NK-92 treated with Interleukin-12 subunit alpha and Interleukin-12 subunit beta, amount 100 ng/mL, for 24 hours (cell line): ENCODE measurements around the gene AKAP12.
A peak's percentile ranks its signal among the peaks of the same experiment; 100 is the strongest.
"Not testable (repeated sequence)": the region's sequence is repeated elsewhere in the genome, so short reads cannot be mapped to it uniquely, and the experiment has no call there.

ENCODE experiments used
- DNase-seq: peaks from one replicate; lab custom pipeline; 2025; lab: John Stamatoyannopoulos, UW

AKAP12 gene

DNA sequence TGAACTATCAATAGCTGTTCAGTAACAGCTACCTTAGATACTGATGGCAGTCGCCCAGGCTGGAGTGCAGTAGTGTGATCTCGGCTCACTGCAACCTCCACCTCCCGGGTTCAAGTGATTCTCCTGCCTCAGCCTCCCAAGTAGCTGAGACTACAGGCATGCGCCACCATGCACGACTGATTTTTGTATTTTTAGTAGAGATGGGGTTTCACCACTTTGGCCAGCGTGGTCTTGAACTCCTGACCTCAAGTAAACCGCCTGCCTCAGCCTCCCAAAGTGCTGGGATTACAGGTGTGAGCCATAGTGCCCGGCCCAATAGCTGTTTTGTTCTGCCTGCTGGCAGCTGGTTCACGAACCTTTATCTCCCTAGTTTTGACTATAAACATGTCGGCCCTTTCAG, 103.0 kb downstream of the AKAP12 start:
- DNase-seq: not testable (repeated sequence)

DNA sequence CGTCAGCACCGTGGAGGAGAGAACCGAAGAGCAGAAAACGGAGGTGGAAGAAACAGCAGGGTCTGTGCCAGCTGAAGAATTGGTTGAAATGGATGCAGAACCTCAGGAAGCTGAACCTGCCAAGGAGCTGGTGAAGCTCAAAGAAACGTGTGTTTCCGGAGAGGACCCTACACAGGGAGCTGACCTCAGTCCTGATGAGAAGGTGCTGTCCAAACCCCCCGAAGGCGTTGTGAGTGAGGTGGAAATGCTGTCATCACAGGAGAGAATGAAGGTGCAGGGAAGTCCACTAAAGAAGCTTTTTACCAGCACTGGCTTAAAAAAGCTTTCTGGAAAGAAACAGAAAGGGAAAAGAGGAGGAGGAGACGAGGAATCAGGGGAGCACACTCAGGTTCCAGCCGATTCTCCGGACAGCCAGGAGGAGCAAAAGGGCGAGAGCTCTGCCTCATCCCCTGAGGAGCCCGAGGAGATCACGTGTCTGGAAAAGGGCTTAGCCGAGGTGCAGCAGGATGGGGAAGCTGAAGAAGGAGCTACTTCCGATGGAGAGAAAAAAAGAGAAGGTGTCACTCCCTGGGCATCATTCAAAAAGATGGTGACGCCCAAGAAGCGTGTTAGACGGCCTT, 110.0 kb downstream of the AKAP12 start:
- no peak for DNase-seq

DNA sequence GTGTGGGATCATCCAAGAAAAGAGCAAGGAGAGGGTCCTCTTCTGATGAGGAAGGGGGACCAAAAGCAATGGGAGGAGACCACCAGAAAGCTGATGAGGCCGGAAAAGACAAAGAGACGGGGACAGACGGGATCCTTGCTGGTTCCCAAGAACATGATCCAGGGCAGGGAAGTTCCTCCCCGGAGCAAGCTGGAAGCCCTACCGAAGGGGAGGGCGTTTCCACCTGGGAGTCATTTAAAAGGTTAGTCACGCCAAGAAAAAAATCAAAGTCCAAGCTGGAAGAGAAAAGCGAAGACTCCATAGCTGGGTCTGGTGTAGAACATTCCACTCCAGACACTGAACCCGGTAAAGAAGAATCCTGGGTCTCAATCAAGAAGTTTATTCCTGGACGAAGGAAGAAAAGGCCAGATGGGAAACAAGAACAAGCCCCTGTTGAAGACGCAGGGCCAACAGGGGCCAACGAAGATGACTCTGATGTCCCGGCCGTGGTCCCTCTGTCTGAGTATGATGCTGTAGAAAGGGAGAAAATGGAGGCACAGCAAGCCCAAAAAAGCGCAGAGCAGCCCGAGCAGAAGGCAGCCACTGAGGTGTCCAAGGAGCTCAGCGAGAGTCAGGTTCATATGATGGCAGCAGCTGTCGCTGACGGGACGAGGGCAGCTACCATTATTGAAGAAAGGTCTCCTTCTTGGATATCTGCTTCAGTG, 110.8 kb downstream of the AKAP12 start:
- no peak for DNase-seq

DNA sequence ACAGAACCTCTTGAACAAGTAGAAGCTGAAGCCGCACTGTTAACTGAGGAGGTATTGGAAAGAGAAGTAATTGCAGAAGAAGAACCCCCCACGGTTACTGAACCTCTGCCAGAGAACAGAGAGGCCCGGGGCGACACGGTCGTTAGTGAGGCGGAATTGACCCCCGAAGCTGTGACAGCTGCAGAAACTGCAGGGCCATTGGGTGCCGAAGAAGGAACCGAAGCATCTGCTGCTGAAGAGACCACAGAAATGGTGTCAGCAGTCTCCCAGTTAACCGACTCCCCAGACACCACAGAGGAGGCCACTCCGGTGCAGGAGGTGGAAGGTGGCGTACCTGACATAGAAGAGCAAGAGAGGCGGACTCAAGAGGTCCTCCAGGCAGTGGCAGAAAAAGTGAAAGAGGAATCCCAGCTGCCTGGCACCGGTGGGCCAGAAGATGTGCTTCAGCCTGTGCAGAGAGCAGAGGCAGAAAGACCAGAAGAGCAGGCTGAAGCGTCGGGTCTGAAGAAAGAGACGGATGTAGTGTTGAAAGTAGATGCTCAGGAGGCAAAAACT, 111.5 kb downstream of the AKAP12 start:
- DNase-seq: no peak

DNA sequence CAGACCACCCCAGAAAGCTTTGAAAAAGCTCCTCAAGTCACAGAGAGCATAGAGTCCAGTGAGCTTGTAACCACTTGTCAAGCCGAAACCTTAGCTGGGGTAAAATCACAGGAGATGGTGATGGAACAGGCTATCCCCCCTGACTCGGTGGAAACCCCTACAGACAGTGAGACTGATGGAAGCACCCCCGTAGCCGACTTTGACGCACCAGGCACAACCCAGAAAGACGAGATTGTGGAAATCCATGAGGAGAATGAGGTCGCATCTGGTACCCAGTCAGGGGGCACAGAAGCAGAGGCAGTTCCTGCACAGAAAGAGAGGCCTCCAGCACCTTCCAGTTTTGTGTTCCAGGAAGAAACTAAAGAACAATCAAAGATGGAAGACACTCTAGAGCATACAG, 112.0 kb downstream of the AKAP12 start:
- no peak for DNase-seq

DNA sequence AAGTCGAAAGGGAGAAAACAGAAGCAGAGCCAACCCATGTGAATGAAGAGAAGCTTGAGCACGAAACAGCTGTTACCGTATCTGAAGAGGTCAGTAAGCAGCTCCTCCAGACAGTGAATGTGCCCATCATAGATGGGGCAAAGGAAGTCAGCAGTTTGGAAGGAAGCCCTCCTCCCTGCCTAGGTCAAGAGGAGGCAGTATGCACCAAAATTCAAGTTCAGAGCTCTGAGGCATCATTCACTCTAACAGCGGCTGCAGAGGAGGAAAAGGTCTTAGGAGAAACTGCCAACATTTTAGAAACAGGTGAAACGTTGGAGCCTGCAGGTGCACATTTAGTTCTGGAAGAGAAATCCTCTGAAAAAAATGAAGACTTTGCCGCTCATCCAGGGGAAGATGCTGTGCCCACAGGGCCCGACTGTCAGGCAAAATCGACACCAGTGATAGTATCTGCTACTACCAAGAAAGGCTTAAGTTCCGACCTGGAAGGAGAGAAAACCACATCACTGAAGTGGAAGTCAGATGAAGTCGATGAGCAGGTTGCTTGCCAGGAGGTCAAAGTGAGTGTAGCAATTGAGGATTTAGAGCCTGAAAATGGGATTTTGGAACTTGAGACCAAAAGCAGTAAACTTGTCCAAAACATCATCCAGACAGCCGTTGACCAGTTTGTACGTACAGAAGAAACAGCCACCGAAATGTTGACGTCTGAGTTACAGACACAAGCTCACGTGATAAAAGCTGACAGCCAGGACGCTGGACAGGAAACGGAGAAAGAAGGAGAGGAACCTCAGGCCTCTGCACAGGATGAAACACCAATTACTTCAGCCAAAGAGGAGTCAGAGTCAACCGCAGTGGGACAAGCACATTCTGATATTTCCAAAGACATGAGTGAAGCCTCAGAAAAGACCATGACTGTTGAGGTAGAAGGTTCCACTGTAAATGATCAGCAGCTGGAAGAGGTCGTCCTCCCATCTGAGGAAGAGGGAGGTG, 112.9 kb downstream of the AKAP12 start:
- DNase-seq: no peak

DNA sequence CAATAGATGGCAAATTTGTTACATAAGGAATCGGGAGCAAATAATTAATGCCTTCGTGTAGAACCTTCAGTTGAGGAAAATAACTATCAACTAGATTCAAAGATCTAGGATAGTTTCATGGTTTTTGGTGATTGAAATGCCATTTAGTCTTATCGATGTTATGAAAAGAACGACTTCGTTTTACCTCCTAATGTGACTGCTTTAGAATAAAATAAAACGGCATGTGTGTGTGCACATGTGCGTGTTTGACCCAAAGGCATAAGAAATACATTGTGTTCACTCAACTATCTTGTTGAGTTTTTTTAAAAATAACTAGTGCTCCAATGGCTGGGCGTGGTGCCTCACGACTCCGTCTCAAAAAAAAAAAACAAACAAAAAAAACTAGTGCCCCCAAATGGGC, 114.0 kb downstream of the AKAP12 start:
- DNase-seq: no peak

DNA sequence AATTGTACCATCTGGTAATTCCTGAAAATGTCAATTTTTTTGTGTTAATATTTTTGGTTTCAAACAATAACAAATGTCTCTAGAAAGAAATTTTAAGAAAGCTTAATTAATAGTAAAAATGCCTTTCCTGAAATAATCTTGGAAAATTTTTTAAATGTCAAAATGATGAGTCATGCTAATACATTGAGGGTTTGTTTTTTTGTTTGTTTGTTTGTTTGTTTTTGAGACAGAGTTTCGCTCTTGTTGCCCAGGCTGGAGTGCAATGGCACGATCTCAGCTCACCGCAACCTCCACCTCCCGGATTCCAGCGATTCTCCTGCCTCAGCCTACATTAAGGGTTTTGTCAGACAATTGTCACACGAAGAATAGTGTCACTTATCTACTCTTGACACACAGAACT, 117.2 kb downstream of the AKAP12 start:
- not testable (repeated sequence) for DNase-seq

DNA sequence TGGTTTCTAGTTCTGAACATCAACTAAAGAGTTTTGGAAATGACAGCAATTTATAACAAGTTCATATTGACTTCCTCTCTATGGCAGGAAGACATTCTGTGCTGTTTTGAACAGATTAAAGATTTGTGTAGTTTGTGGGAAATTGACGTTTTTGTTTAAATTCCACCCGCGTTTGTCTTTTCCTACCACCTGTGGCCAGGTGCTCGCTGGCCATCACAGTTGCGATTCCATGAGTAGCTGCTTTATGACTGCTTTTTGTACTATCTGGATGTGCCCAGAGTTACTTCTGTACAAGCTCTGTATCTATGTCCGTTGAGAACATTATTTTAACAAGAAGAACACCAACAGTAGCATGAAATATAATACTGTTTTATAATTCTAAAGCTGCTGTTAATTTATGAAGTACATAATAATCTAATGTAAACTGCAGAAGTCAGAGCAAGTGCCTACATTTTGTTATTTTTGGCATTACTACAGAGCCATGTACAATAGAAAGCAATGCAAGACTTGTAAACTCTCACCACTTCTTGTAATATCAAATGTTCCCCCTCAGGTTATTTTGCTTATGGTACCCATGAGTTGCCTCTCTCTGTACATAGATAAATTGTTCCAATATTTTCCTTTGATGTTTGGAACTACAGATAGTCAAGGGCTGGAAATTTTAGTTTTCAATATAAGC, 118.1 kb downstream of the AKAP12 start:
- no peak for DNase-seq

DNA sequence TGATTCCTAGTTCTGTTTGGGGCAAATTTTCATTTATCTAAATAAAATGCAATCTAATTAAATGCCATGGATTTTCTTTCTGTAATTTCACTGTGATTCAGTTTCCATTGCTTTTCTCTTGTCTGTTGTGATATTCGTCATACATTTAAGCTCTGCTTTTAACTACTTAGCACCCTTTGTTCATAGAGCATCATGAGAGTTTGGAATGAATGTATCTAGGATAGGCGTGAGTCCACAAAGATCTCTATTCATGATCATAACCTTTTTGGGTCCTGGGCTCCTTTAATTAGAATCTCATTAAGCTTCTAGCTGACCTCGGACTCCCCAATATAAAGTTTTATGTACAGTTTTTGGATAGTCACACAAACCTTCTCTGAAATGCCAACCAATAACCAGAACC, 118.7 kb downstream of the AKAP12 start:
- DNase-seq: no peak

DNA sequence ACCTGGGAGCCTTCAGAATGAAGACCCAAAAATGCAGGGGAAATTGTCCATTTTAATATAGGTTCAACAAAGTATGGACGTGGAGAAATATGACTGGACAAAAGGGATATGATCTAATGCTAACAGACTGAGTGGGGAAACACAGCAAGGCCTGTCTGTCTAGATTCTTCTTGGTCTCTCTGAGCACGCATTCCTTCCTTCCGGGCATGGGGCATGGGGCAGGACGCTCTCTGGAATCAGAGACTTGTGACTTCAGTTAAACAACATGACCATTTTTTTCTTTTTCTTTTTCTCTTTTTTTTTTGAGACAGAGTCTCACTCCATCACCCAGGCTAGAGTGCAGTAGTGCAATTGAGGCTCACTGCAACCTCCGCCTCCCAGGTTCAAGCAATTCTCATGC, 119.7 kb downstream of the AKAP12 start:
- no peak for DNase-seq

DNA sequence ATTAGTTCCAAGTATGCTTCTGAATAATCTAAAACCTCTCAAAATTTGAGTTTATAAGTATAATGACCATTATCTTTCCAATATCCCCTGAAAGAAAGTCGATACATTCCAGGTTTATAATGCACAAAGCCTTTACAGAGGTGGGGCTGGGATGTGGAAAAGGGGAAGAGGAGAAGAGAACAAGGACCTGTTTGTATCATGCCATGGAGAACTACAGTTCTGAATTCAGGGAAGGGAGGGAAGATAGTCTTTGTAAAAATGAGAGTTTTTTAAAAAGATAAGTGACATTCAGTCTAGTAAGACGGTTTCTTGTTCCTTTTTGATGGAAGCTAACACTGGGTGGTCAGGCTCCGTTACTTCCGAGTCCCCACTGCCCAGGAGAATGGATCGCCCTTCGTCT, 125.5 kb downstream of the AKAP12 start:
- DNase-seq: no peak

DNA sequence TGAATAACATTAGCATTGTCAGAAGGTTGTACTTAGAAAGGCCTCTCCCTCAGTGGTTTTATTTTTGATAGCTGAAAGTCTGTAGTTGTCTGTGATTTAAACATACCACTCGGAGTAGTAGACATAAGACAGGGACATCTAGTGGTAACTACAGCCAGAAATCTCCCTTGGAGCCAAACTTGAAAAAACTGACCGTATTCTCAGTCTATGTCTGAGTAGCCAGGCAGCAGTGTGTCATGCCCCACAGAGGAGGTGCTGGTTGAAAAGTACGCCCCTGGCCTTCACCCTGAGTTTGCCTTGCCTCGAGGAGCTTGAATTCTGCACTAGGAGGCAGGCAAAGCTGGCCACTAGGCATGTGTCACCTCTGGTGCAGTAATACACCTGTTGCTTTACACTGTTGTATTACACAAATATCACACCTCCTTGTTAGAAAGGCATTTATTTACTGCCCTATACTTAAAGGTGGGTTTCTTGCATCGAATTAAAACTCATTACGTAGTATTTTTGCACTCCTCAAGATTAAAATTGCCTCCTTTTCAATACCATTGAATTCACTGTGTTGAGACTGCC, 130.8 kb downstream of the AKAP12 start:
- no peak for DNase-seq

DNA sequence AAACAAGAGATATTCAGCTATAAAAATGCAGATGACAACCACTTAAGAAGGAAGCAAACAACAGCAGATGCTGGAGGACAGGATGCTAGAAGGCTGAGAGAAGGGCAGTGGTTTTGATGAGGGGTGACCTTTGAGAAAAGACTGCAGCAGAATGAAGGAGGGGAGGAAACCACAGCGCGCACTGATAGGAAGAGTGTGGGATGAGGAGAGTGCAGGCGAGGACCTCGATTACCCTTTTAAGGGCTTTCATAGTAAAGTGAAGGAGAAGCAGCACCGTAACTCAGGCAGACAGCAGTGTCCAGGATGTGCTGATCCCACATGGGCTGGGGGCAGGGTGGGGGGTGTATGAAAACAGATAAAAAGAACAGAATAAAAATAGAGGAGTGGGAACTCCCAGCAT, 132.4 kb downstream of the AKAP12 start:
- DNase-seq: peak; percentile 12

DNA sequence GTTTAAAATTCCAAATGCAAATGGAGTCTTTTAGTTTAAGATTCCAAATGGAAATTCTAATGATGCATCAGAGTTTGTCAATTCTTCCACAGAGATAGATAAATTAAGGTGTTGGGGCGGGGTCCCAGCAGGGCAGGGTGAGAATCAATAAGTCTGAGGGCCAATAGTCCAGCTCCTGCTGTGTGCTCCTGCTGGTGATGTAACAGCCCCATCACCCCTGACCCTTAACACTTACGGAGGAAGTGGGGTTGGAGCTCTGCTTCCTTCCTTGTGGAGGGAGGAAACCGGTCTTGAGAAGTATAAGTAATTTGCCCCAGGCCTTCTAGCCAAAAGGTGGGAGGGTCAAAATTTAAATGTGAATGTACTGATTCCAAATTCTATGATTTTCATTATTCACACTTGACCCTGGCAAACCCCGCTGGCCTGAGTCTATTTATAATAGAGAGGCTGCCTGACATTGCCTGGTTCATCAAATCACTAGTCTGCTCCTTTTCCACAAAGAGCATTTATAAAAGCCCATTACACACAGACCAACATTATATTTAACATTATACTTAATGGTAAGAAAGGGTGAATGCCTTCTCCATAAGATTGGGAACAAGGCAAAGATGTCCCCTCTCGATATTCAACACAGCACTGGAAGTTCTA, 134.4 kb downstream of the AKAP12 start:
- peak; percentile 6 for DNase-seq

DNA sequence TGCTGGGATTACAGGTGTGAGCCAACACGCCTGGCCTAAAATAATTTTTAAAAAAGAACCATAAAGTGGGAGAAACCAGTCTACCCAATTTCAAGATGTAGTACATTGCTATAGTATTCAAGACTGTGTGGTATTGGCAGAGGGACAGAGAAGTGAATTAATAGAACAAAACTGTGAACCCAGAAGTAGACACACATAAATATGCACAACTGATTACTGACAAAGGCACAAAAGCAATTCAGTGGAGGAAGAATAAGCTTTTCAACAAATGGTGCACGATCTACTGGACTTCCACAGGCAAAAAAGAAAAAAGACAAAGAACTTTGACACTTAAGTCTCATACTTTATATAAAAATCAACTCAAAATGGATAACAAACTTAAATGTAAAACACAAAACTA, 136.1 kb downstream of the AKAP12 start:
- DNase-seq: no peak

DNA sequence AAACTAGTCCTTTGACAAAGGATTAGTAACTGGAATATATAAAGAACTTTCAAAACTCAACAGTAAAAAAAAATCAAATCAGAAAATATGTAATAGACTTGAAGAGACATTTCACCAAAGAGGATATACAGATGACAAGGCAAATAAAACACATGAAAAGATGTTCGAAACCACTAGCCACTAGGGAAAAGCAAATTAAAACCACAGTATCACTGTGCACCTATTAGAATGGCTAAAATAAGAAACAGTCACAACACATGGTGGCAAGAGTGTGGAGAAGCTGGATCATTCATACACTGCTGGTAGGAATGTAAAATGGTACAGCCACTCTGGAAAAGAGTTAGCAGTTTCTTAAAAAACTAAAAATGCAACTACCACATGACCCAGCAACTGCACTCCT, 136.7 kb downstream of the AKAP12 start:
- DNase-seq: no peak

DNA sequence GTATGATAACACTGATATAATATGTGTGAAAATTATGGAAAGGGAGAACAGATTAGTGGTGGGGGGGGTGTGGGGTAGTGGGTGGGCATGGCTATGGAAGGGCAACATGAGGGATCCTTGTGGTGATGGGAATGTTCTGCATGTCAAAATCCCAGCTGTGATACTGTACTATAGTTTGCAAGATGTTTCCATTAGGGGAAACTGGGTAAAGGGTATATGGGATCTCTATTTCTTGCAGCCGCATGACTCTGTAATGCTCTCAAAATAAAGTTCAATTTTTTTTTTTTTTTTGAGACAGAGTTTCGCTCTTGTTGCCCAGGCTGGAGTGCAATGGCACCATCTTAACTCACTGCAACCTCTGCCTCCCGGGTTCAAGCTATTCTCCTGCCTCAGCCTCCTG, 137.3 kb downstream of the AKAP12 start:
- DNase-seq: no peak

DNA sequence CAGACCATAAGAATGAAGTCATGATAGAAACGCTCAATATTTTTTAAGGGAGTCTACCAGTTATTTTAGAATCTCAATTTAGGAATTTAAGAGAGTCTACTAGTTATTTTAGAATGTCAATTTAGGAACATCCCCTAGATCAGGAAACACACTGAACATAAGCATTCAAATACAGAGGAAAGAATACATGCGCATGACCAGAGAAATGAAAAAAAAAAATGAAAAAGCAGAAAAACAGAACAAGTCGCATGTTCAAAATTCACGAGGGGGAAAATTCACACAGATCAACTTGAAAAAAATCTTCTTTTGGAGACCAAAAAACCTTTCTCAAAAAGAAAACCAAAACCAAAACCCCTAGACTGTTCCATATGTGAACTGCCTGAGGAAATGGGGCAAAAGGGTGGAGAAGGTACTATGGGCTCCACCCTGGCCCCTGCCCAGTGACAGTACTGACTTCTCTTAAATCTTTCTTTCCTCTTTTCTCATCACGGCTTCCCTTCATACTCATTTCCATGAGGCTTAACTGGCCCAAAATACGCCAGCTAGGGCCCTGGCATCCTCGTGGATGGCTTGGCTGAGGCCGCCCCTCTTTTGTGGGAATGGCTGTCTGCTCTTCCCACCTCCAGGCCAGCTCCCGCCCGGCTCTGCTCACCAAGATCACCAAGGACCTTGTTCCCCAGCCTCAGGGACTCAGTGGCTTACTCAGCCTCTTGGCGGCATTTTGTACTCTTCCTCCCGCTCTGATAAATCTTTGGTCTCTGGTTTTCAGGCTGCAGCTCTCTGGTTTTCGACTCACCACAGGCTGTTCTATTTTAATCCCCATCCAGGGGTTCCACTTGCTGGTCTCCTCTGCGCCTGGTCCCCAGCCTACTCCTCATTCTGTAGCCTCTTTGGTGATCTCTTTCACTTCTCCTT, 140.4 kb downstream of the AKAP12 start:
- DNase-seq: no peak

DNA sequence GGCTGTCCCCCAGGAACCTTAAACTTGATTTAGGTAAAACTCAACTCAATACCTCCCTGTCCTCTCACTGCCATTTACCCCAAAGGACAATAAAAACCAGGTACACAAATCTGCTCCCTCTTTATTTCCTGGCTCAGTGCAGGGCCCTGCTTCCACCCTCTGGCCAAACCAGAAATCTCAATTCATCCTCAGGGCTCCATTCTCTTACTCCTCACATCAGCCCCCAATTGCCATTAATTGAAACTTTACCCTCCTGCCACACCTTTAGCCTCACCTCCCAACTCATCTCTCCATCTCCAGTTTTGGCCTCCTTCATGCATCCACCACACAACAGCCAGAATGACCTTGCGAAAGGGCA, 141.1 kb downstream of the AKAP12 start:
- no peak for DNase-seq
